NAMALWA (cell line): ENCODE measurements around the gene TMEM52.

Experiments
- DNase-seq: peaks from one replicate; pipeline ENCODE4 v3.0.0-alpha.2; 2015; ENCODE audit warnings: low spot score

The TMEM52 gene

GRCh38 chr1:1914971-1915692 lies 3.9 kb downstream of the TMEM52 start, which contains the start of gene CALML6:
Gene CALML6, plus strand, starts transcription at chr1:1915260. Its CDS starts 21 bp downstream, at chr1:1915281.
- no peak for DNase-seq

GRCh38 chr1:1914101-1914970 lies 4.7 kb downstream of the TMEM52 start:
- no peak for DNase-seq

- no peak for DNase-seq
Measured at GRCh38 chr1:1911350-1912041, 7.6 kb downstream of the TMEM52 start.

GRCh38 chr1:1910651-1911331 lies 8.3 kb downstream of the TMEM52 start:
- DNase-seq, result no peak

- DNase-seq, result no peak
Measured at GRCh38 chr1:1910033-1910465, 9.0 kb downstream of the TMEM52 start.

- no peak for DNase-seq
Measured at GRCh38 chr1:1908506-1908791, 10.6 kb downstream of the TMEM52 start.

- peak; percentile 99 for DNase-seq
Measured at GRCh38 chr1:1907098-1907736, 11.9 kb downstream of the TMEM52 start.

- DNase-seq, result peak; percentile 92
Measured at GRCh38 chr1:1906185-1907097, 12.6 kb downstream of the TMEM52 start.

- DNase-seq, result no peak
Measured at GRCh38 chr1:1903224-1903623, 15.9 kb downstream of the TMEM52 start.

- DNase-seq, result no peak
Measured at GRCh38 chr1:1901641-1902294, 17.3 kb downstream of the TMEM52 start.

GRCh38 chr1:1900883-1901640 lies 18.0 kb downstream of the TMEM52 start:
- DNase-seq, result no peak

- no peak for DNase-seq
Measured at GRCh38 chr1:1899967-1900327, 19.1 kb downstream of the TMEM52 start.

GRCh38 chr1:1899266-1899966 lies 19.7 kb downstream of the TMEM52 start:
- DNase-seq, result peak; percentile 71

GRCh38 chr1:1898246-1898933 lies 20.7 kb downstream of the TMEM52 start:
- no peak for DNase-seq

- DNase-seq, result peak; percentile 93
Measured at GRCh38 chr1:1895456-1896336, 23.4 kb downstream of the TMEM52 start.

- DNase-seq, result no peak
Measured at GRCh38 chr1:1895060-1895418, 24.0 kb downstream of the TMEM52 start.
